Panc1 (cell line): ENCODE results near the gene E2F8. TPM values are rescaled to one million over a fixed set of nuclear protein-coding genes. Genes with fewer than 3 reads are reported as not detected.

Experiments
- ATAC-seq: fragments of 200-7000 bp; cut with Tn5 transposase; 2 replicates; pipeline ENCODE4 v1.9.1; 2020; ENCODE audit warnings: mild to moderate bottlenecking, moderate library complexity
- BruUV-seq: library from RNA; stranded (reverse); fragments of 400-500 nt; replicated peaks from 2 replicates; lab custom pipeline; 2021; lab: Mats Ljungman, UMichigan
- CTCF ChIA-PET: fragments of 300-600 bp; sonication (Branson Sonifier 250); formaldehyde crosslinking; loops from one replicate; lab custom pipeline; 2022; ENCODE audit warnings: antibody characterized with exemption; lab: Charles Lee
- POLR2A ChIA-PET: fragments of 300-600 bp; sonication (Branson Sonifier 250); formaldehyde crosslinking; loops from one replicate; lab custom pipeline; 2022; ENCODE audit warnings: antibody characterized with exemption; lab: Charles Lee
- DNase-seq: peaks from one replicate; pipeline ENCODE4 v3.0.0-alpha.2; 2010; ENCODE audit warnings: low read depth, low spot score
- H3K27ac ChIP-seq: 2 replicates; pipeline ENCODE4 v1.5.1; 2011; ENCODE audit warnings: mild to moderate bottlenecking, low read length, inconsistent platforms
- H3K27me3 ChIP-seq: fragments of 200-500 bp; sonication (Bioruptor generic); 2 replicates; pipeline ENCODE4 v1.6.0; 2014; ENCODE audit warnings: low read length, inconsistent platforms; ENCODE audit not compliant: control insufficient read depth, insufficient read depth
- H3K36me3 ChIP-seq: fragments of 200-500 bp; sonication (Bioruptor generic); 2 replicates; pipeline ENCODE4 v1.5.1; 2014; ENCODE audit warnings: inconsistent platforms, mild to moderate bottlenecking, low read length, moderate library complexity; ENCODE audit not compliant: control insufficient read depth, insufficient read depth
- H3K4me1 ChIP-seq: 2 replicates; pipeline ENCODE4 v1.5.1; 2011; ENCODE audit warnings: inconsistent platforms, mild to moderate bottlenecking, low read length, moderate library complexity; ENCODE audit not compliant: control insufficient read depth, insufficient read depth
- H3K4me3 ChIP-seq, 2 experiments: 2 replicates each; pipeline ENCODE4 v1.5.1; 2011 to 2012; ENCODE audit warnings: low read depth in 2 of 2, low read length in 2 of 2, mild to moderate bottlenecking in 2 of 2, inconsistent platforms in 1 of 2, moderate library complexity in 1 of 2
- H3K9me3 ChIP-seq: fragments of 200-500 bp; sonication (Bioruptor generic); 2 replicates; pipeline ENCODE4 v1.5.1; 2014; ENCODE audit warnings: low read depth, mild to moderate bottlenecking, inconsistent platforms, low read length, moderate library complexity; ENCODE audit not compliant: control insufficient read depth, insufficient read depth
- CTCF ChIP-seq: fragments of 450-650 bp; IDR thresholded peaks from 2 replicates; pipeline ENCODE4 v1.5.1; 2017; ENCODE audit warnings: mild to moderate bottlenecking
- POLR2AphosphoS5 ChIP-seq: IDR thresholded peaks from 2 replicates; pipeline ENCODE4 v1.6.1; 2012; ENCODE audit warnings: mild to moderate bottlenecking, low read depth, low read length, moderate library complexity
- SIN3A ChIP-seq: IDR thresholded peaks from 2 replicates; pipeline ENCODE4 v1.6.1; 2012; ENCODE audit warnings: low read depth, mild to moderate bottlenecking, low read length, moderate library complexity, borderline replicate concordance; ENCODE audit not compliant: insufficient read depth
- TCF7L2 ChIP-seq: IDR thresholded peaks from 2 replicates; pipeline ENCODE4 v1.6.1; 2011; ENCODE audit warnings: mild to moderate bottlenecking, low read depth, low read length, inconsistent platforms
- in situ Hi-C: cut with HindIII; loops from 2 replicates; pipeline ENCODE4 v1.10.0; 2016; ENCODE audit warnings: low sequenced_read_pairs, low pct_unique_long_range_greater_than_20kb
- intact Hi-C: fragments of 100-400 bp; cut with micrococcal nuclease; formaldehyde crosslinking; loops from one replicate; pipeline ENCODE4 v1.10.0; 2022; ENCODE audit not compliant: unreplicated experiment
- total RNA-seq: library from RNA; stranded (reverse); gene quantifications from one replicate; pipeline ENCODE4 v1.2.1, GENCODE V29; 2021; ENCODE audit not compliant: unreplicated experiment
- TF ChIP-seq, protein P1 (sequence below), 2 experiments: IDR thresholded peaks; 2 replicates each; pipeline ENCODE4 v1.6.1; 2011 to 2012; ENCODE audit warnings: low read depth in 2 of 2, control low read depth in 1 of 2, low read length in 1 of 2, mild to moderate bottlenecking in 1 of 2, moderate library complexity in 1 of 2; ENCODE audit not compliant: insufficient read depth in 1 of 2

Gene E2F8
- total RNA-seq, 1 experiment from 2014 or later, result 14.2 TPM

GRCh38 chr11:19243613-19244012, 2.9 kb upstream of the E2F8 start:
- Histone ChIP-seq H3K27ac (no peak overlapping the region), H3K4me1 (peaks cover 14% of the 10 kb centered on the region), H3K4me3 (no peak overlapping the region), H3K9me3 (no peaks in the 10 kb centered on the region), H3K27me3 (no peaks in the 10 kb centered on the region), H3K36me3 (no peaks in the 10 kb centered on the region)
- no peak for DNase-seq
- in situ Hi-C loops (no loop called here), intact Hi-C loops (no loop called here)
- ChIA-PET CTCF (no interaction called here), POLR2A (interaction anchor here (0.6 kb wide), 1 partner anchor 19 kb away, joined by 3 read pairs; no protein-coding TSS in a partner anchor)
- no peak for ATAC-seq
- no peak for TF ChIP-seq CTCF
- TF ChIP-seq, protein P1, sequence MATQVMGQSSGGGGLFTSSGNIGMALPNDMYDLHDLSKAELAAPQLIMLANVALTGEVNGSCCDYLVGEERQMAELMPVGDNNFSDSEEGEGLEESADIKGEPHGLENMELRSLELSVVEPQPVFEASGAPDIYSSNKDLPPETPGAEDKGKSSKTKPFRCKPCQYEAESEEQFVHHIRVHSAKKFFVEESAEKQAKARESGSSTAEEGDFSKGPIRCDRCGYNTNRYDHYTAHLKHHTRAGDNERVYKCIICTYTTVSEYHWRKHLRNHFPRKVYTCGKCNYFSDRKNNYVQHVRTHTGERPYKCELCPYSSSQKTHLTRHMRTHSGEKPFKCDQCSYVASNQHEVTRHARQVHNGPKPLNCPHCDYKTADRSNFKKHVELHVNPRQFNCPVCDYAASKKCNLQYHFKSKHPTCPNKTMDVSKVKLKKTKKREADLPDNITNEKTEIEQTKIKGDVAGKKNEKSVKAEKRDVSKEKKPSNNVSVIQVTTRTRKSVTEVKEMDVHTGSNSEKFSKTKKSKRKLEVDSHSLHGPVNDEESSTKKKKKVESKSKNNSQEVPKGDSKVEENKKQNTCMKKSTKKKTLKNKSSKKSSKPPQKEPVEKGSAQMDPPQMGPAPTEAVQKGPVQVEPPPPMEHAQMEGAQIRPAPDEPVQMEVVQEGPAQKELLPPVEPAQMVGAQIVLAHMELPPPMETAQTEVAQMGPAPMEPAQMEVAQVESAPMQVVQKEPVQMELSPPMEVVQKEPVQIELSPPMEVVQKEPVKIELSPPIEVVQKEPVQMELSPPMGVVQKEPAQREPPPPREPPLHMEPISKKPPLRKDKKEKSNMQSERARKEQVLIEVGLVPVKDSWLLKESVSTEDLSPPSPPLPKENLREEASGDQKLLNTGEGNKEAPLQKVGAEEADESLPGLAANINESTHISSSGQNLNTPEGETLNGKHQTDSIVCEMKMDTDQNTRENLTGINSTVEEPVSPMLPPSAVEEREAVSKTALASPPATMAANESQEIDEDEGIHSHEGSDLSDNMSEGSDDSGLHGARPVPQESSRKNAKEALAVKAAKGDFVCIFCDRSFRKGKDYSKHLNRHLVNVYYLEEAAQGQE (IDR thresholded peaks at IDR 0.05; ENCODE audit: insufficient read depth in 1 of 2, low read depth in 2 of 2, low read length in 1 of 2), result no peak
- TF ChIP-seq SIN3A, result no peak
- TF ChIP-seq POLR2AphosphoS5, result no peak
- no peak for TF ChIP-seq TCF7L2
- no TSS peak for BruUV-seq

- ChIA-PET CTCF (interaction anchor here (0.6 kb wide), 1 partner anchor 15 kb away, joined by 6 read pairs; no protein-coding TSS in a partner anchor), POLR2A (no interaction called here)
- in situ Hi-C loops, result no loop called here
- no peaks in the 10 kb centered on the region for H3K27me3 ChIP-seq
- ATAC-seq, result no peak
- H3K4me3 ChIP-seq, result no peak overlapping the region
- H3K9me3 ChIP-seq, result no peaks in the 10 kb centered on the region
- intact Hi-C loops, result no loop called here
- no TSS peak for BruUV-seq
- H3K27ac ChIP-seq, result no peak overlapping the region
- peaks cover 17% of the 10 kb centered on the region for H3K4me1 ChIP-seq
- no peak for DNase-seq
- H3K36me3 ChIP-seq, result no peaks in the 10 kb centered on the region; the same call in 1 of the 2 replicates
- TF ChIP-seq SIN3A (no peak), TCF7L2 (no peak), CTCF (no peak), POLR2AphosphoS5 (no peak)
- TF ChIP-seq, protein P1 (IDR thresholded peaks at IDR 0.05; ENCODE audit: insufficient read depth in 1 of 2, low read depth in 2 of 2, low read length in 1 of 2), result no peak
These were observed 2.4 kb upstream of the E2F8 start for GRCh38 chr11:19243143-19243542.
